HG03439 (cell line): Measurements from ENCODE around the gene NACC2.

Experiments used
- ATAC-seq: cut with Tn5 transposase; IDR thresholded peaks from one replicate; pipeline ENCODE4 v1.9.1; 2021; ENCODE audit warnings: mild to moderate bottlenecking, moderate library complexity; ENCODE audit not compliant: unreplicated experiment

The NACC2 gene

DNA sequence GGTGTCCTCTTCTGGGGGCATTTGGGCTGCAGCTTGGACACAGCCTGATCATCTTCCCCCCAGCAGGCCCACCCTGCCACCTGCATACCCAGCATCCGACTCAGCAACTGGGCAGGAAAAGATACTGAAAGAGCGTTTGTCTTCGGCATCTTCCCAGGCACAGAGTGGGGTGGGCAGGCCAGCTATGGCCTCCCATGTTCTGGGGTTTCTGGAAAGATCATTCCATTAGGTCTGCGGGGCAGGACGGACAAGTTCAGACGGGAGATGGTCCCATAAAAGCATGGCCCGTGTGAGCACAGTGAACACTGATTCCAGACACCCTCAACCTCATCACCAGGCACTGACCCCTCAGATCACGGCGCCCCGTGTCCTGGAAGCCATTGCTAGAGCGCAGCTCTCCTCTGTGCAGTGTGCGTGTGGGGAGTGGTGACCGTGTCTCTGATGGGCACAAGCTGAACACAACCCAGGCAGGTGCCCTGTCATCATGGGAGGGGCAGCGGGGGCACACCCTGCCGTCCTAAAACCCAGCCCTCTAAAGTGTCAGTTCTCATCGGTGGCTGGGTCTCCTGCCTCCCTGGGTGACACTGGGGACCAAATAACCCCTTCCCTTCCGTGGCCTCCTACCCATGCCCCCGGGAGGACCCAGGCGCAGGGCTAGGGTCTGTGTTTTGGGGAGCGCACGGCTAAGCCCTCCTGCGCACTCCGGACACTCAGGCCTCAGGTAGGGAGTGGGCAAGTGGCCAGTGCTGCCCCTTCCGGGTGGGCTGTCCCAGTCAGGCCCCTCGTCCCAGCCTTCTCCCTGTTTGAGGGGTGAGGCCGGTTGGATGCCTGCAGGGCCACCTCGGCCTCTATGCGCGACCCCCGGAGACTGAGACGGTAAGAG, 36.8 kb upstream of the NACC2 start:
- ATAC-seq, result no peak

DNA sequence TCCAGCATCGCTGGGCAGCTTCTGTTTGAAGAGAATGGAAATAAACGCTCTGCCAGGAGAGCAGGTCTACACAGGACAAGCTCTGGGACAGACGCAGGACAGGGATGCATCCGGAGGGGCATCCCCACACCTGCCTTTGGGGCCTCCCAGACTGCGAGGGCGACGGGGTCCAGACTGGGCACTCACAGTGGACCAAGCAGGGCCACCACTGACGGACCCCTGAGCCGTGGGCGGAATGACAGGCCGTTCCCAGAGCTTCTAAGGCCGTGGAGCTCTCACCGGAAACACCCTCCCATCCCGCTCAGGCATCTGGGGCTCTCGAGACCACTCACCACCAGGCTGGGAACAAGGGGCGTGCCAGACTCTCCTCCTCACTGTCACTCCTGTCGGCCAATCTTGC, 34.1 kb upstream of the NACC2 start:
- ATAC-seq, result no peak

DNA sequence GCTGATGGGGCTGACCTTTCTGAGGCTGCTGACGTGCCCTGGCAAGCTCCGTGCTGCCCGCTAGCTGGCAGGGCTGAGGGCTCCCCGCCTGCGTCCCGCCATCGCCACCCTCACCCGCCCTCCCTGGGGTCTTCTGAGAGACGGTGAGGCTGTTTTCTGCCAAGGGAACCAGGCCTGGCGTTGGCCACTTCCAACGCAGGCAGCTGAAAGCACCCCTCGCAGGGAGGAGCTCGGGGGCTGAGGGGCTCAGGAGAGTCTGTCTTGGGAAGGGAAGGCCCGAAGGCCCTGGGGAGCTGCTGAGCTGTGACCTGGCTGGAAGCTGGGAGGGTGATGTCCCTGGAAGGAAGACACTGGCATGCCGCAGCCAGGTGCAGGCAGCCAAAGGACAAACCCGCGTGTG, 33.3 kb upstream of the NACC2 start:
- ATAC-seq, result no peak

DNA sequence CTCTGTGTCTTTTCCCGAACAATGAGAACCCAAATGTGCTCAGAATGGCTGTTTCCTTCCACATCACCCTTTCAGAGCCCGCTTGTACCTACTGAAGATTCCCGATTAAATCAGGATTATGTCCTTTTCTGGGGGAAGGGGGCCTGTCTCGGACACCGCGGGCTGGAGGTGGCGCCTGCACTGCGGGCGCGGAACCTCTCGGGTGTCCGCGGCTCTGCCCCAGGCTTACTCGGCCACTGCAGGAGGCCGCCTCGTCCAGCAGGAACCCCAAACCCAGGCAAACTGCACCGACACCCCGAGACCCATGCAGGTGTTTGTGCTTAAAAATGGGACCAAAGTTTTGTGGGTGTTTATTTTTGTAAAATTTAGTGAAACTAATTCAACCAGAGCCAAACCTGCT, 32.2 kb upstream of the NACC2 start:
- no peak for ATAC-seq

DNA sequence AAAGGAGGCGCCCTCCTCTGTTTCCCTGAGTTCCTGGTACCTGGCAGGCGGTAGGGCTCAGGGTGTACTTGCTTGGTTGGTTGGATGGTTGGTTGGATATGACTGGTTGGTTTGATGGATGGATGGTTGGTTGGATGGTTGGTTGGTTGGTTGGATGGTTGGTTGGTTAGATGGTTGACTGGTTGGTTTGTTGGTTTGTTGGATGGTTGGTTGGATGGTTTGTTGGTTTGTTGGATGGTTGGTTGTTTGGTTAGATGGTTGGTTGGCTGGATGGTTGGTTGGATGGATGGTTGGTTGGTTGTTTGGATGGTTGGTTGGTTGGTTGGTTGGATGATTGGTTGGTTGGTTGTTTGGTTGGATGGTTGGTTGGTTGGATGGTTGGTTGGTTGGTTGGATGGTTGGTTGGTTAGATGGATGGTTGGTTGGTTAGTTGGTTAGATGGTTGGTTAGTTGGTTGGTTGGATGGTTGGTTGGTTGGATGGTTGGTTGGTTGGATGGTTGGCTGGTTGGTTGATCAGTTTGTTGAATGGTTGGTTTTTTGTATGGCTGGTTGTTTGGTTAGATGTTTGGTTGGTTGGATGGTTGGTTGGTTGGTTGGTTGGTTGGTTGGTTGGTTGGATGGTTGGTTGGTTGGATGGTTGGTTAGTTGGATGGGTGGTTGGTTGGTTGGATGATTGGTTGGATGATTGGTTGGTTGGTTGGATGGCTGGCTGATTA, 30.0 kb upstream of the NACC2 start:
- ATAC-seq, result no peak

DNA sequence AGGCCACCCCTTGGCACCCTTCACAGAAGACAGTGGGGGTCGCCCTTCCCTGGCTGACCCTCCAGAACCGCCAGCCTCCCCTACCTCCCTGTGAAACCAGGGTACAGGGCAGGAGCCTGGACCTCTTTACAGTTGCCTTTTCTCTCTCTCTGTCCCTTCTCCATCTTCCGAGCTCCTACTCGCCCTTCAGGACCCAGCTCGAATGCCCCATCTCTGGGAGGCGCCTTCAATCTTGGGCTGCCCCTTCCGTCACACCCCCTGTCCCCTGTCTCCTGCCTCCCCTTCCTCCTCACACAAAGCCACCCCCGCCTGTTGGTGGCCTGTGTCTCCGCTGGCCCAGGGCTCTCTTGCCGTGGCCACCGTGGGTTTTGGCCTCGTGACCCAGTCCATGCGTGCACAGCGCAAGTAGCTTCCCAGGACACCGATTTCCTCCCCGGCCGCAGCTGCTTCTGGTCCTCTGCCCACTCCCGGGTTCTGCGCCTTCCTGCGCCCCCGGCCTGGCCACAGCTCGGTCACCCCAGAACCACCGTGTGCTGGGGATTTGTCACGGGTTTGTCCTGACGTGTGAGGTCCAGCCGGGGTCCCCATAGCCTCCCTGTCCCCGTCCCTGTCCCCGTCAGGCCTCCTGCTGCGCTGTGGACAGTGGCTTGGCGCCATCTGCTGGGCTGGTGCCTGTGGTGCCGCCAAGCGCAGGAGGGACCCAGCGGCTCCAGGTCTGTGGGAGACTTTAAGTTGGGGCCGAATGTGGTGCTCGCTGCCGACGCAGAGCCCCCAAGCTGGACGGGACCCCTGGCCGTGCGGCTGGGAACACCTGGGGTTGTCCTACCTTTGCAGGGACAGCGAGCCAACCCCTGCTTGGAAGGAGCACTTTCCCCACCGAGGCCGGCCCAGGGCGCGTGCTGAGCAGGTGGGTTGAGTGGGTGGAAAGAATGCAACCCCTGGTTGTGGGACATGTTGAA, 27.6 kb upstream of the NACC2 start:
- ATAC-seq, result no peak

DNA sequence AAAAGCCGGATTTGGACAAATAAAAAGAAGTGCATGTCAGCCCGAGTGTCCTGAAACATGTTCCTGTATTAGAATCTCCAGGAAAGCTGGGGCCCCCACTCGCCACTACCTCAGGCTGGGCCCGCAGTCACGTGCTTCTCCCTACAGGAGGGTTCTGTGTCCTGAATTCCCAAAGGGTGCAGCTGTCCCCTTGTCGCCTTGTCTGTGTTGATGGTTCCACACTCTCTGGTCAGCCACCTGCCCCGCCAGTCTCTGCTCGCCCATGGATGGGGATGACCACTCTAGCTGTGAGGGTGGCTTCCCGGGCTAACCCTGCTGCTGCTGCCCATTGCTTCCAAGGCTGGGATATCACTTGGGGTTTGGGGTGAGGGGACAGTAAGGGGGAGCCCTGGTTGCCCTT, 26.7 kb upstream of the NACC2 start:
- ATAC-seq, result no peak

DNA sequence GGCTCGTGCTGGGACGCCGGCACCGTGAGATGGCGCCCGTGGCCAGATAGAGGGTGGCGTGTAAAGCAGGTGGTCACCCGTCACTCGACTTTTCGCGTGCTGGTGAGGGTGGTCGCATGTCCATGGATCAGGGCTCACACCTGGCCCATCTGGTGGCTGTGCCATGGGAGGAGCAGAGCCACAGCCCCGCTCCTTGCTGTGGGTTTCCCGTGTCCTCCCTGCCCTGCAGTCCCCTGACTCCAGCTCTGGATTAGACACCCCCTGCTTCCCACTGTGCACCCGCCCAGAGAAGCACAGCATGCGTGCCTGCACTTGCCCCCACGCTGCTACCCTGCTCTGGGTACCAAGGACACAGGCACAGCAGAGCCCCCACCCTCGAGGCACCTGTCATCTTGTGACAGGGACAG, 25.4 kb upstream of the NACC2 start:
- ATAC-seq, result no peak

DNA sequence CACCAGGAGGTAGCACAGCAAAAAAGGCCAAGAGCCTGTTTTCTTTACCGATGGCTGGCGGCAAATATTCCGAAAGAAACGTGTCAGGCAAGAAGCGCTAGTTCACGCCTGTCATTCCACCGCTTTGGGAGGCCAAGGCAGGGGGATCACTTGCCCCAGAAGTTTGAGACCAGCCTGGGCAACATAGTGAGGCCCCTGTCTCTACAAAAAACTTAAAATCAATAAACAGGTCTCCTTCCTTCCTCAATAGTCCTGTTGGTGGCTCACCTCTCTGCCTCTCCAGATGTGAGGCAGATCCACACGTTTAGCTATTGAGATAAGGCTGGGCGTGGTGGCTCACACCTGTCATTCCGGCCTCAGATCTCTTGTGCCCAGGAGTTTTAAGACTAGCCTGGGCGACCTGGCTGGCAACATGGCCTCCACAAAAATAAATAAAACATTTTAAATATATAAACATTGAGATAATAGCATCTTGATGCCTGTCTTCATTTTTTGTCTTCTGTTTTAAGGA, 24.8 kb upstream of the NACC2 start:
- no peak for ATAC-seq

DNA sequence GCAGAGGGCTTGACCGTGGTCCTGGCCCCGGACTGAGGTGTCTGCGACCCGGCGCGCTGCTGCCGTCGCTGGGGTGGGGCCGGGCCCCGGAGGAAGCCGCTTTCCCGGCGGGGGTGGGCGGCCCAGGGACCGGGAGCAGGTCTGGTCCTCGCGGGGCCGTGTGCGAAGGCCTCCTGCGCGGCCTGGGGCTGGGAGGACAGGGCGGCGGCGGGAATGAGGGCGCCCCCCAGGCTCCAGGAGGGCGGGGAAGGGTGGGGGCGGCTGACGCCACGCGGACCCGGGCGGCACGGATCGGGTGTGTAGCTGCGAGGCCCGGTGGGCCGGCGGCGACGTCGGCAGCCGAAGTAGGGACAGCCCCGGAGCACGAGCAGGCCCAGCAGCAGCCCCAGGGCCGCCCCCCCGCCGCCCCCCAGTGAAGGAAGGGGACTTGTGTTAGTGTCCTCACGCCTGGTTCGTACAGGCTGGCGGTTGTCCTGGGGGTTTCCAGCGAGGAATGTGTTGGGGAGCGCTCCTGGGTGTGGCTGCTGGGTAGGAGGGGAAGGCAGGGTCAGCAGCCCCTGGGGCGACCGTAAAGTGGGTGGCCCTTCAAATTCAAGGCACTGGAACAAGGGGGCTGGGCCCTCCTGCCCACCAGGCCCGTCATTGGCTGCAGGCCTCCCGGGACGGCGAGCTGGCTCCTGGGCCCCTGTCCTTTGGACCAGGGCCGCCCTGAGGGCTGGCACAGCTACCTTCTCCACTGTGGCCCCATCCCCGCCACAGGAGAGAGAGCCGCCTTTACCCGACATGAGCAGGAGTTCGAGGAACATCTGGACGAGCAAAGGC, 24.2 kb upstream of the NACC2 start:
- ATAC-seq, result peak; percentile 16

DNA sequence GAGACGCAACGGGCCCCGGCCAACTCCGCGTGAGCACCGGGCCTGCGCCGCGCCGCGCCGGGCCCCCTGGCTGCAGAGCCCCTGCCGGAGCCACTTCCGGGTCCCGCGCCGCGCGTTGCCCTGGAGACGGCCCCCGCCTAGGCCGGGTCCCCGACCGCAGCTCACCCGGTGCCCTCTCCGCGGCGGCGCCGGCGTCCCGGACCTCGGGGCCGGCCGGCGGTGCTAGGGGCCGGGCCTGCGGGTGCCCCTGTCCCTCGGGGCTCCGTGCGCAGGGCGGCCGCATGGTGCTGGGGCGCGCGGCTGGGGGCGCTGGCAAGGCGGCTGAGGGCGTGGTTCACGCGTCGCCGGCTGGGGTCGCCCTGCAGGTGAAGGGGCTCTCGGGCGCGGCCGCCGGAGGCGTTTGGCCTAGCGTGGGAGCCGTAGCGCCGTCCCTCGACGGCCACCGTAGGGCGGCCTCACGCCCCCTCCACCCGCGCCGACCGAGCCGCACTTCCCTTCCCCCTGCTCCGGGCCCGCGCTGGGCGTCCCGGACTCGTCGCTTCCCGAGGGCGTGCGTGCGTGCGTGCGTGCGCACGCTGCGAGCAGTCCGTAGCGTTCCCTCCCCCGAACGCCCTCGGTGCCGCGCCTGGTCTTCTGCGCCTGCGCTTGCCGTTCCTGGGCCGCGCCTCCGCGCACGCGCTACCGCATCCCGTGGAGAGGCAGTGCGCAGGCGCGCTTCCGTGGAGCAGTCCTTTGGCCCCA, 23.4 kb upstream of the NACC2 start, which contains the start of gene TMEM250:
TSS of gene TMEM250 (minus strand) at position 556 of the 741 bp plus-strand sequence. CDS start 1,975 bp downstream, outside the sequence.
- ATAC-seq, result peak; percentile 74

DNA sequence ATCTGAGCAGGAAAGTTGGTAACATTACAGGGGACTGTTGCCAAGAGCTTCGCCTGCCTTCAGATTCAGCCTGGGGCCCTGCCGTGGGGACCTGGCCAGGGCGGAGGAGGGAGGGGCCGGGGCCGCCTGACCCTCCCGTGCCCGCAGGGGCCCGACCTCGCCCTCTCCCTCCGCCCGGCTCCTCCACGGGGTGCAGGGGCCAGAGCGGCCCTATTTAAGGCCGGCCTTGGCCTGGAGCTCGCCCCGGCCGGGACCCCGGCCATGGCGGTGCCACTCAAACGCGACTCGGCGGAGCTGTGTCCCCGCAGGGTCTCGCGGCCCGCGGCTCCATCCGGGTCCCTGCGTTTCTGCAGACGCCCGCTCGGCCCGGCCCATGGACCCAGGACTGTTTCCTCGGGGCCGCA, 22.8 kb upstream of the NACC2 start:
- ATAC-seq, result peak; percentile 8

DNA sequence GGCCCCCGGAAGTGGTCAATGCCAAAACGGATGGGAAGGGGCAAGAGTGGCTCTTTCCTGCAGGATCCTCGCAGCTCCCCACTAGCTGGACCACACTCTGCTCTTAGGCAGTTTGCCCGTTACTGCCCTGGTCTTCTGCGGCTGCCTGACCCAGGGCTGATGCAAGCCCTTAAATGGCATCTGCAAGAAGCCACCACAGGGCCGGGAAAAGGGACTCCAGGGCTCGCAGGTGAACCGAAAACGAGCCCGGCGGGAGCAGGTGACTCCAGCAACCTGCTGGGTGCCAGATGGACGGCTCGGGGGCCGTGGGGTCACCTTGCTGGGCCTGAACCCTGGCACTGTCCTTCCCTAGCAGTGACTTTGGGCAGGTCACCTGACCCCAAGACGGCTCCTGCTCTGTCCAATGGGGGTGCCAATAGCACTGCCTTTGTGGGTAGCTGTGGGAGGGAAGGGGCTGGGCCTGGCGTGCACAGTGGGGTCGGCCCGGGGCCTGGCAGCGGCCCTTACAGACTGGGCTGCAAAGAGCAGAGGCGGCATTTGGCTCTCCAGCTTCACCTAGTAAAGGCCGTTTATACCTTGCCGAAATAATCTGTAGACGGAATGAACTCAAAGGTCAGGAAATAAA, 22.3 kb upstream of the NACC2 start:
- ATAC-seq, result no peak

DNA sequence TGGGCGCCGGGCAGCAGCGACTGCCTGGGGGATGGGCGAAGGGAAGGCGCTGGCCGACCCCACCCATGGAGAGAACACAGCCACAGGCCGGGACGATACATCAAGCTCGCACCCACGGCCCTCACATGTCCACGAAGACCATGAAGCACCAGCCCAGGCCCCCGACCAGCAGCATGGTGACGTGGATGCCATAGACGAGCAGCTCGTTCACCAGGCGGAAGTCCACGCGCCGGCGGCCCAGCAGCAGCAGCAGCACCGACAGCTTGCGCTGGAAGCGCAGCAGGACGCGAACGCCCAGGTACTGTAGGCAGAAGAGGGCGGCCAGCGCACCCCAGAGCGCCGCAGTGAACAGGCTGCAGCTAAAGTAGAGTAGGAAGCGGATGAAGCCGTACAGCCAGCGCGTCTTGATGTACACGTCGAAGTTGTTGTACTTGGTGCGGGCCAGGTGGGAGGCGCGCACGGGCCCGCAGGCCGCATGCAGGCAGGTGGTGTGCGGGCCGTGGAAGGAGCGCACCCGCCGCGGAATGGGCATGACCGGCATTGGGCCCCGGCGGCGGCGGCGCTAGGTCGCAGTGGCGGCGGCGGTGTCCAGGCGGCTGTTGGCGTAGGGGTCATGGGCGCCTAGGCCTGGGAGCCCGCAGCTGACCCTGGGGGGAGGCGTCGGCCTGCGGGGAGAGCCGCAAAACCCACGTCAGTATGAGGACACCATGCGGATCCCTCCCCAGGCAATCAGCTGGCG, 21.4 kb upstream of the NACC2 start:
- no peak for ATAC-seq

DNA sequence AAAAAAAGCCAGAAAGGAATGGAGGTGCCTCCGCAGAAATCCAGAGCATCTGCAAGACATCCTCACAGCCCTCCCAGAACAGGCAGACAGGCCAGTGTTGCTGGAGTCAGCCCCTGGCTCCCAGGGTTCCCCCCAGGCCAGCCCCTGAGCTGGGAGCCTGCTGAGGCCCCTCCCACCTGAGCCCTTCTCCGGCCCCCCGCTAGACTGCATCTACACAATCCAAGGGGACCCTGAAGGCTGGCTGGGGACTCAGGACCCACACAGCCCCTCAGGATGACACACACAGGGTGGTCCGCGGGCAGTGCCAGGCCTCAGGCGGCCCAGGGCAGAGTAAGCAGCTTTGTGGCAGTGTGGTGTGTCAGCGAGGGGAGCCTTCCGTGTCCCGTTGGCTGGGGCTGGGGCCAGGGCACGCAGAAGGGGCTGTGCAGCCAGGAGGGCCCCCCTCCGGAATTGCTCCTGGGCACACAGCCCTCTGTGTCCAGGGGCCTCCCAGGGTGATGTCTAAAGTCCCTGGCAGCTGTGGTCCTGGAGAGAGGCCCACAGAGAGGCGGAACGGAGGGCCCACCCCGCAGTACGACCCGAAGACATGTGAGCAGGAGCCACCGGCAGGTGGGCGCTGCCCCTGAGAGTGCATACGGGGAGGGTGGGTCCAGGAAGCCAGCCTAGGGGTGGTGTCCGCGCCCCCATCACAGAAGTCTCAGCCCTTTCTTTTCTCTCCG, 20.7 kb upstream of the NACC2 start:
- ATAC-seq, result no peak

DNA sequence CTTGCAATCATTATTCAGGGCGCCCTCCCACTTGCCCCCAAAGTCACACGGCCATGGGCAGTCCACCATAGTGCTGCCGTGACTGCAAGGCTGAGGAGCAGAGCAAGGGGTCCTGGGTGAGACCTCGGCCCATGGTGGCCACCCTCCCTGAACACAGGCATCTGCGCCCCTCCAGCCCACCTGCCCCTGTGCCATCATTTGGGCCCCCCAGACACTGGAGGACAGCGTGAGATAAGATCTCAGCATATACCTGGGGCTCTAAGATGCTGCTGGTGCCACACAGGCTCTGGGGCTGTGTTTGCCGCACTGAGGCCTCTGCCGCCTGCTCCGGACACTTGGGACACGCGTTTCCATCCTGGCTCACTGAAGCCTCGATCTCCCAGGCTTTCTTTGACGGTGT, 20.1 kb upstream of the NACC2 start:
- no peak for ATAC-seq

DNA sequence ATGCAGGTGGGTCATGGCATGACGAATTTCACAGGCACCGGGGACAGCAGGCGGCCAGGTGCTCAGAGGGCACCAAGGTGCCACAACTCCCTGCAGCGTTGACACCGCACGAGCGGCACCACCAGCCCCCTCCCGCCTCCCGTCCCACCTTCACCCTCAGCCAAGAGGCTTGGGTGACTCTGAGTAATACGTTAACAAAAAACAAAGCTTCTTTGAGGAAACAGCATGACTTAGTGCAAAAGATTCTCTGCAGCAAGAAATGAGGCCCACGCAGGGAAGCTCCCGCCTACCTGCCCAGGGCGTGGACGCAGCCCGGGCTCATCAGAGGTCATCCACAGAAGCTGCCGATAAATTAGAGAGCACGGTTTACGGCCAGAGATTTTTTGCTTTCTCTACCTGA, 19.5 kb upstream of the NACC2 start:
- ATAC-seq, result no peak

DNA sequence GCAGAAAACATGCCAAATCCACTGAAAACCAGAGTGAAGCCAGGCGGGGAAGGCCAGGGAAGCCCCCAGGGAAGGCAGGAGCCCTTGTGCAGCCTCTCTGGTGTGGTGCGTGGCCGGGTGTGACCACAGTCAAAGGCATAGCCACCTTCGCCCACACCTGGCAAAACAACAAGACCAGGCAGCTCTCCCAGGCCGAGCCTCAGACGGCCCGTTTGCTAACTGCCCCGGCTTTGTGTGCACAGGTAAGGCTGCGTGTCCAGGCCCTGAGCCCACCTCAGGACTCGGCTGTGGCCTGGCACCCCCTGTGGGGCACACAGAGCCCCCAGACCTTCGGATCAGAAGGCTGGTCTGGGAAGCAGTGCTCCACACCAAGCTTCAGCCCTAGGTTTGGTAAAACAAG, 17.5 kb upstream of the NACC2 start:
- ATAC-seq, result no peak
